HepG2 (cell line): ENCODE results near the gene ALKBH2. TPM values are rescaled to one million over a fixed set of nuclear protein-coding genes. Genes with fewer than 3 reads are reported as not detected.

ENCODE experiments used
- ATF2 ChIP-seq: sonication (generic); formaldehyde crosslinking; IDR thresholded peaks from 2 replicates; pipeline ENCODE4 v1.4.0; 2020; ENCODE audit warnings: missing genetic modification reagents
- MAX ChIP-seq: IDR thresholded peaks from 2 replicates; pipeline ENCODE4 v1.6.1; 2012; ENCODE audit warnings: inconsistent platforms
- RAD21 ChIP-seq: fragments of 450-650 bp; formaldehyde crosslinking; IDR thresholded peaks from 2 replicates; pipeline ENCODE4 v1.5.0; 2020; ENCODE audit warnings: mild to moderate bottlenecking
- REST ChIP-seq, 2 experiments: IDR thresholded peaks; 2 replicates each; pipeline ENCODE4 v1.6.1; 2011 to 2012; ENCODE audit warnings: low read length in 2 of 2, borderline replicate concordance in 1 of 2, low read depth in 1 of 2, mild to moderate bottlenecking in 1 of 2, moderate library complexity in 1 of 2
- SP5 ChIP-seq: IDR thresholded peaks from 2 replicates; pipeline ENCODE4 v1.6.1; 2016; ENCODE audit warnings: low read depth, borderline replicate concordance
- ZBTB40 ChIP-seq, 2 experiments: fragments of 450-650 bp in 1 of 2; sonication (generic) in 1 of 2; formaldehyde crosslinking in 1 of 2; IDR thresholded peaks; 2 replicates each; pipeline versions ENCODE4 v1.6.1 to v1.8.0; 2016 to 2022; ENCODE audit warnings: antibody characterized with exemption in 1 of 2, mild to moderate bottlenecking in 1 of 2, missing genetic modification reagents in 1 of 2
- ZNF609 ChIP-seq: sonication (generic); formaldehyde crosslinking; IDR thresholded peaks from 2 replicates; pipeline ENCODE4 v1.4.0; 2020; ENCODE audit warnings: mild to moderate bottlenecking, missing genetic modification reagents, borderline replicate concordance
- ZNF672 ChIP-seq: sonication (generic); formaldehyde crosslinking; IDR thresholded peaks from 2 replicates; pipeline ENCODE4 v1.8.1; 2022; ENCODE audit warnings: missing genetic modification reagents
- polyA plus RNA-seq, 8 experiments: library from polyadenylated mRNA; depleted of rRNA in 3 of 8; stranded (reverse) in 7 of 8; unstranded in 1 of 8; fragments of >200 nt; fragmentation: Illumina TruSeq in 4 of 8; extraction: Trizol in 4 of 8; gene quantifications; 2 replicates each; pipeline versions ENCODE4 v1.2.1 to v1.2.3, GENCODE V29; 2011 to 2016; ENCODE audit warnings: low read depth in 4 of 8, missing spikeins in 1 of 8, mixed read lengths in 1 of 8; ENCODE audit not compliant: insufficient read depth in 1 of 8
- total RNA-seq, 5 experiments: library from RNA; depleted of rRNA; stranded (reverse); fragments of >200 nt; fragmentation: Illumina TruSeq; extraction: Trizol; gene quantifications; 2 replicates each; pipeline ENCODE4 v1.2.3, GENCODE V29; 2016; ENCODE audit warnings: low read depth in 1 of 5

The ALKBH2 gene
- total and polyA plus RNA-seq, 2 of the 13 experiments (the other 11 are each of a cell fraction or from before 2014, with no cell fraction given): 21.0 to 40.5 TPM

- TF ChIP-seq ZNF609 (CRISPR knock-in tag): peak; percentile 31; the same call in 1 of the 2 replicates
- 0 out of 2 replicates have a peak, but pooled peaks have one; percentile 21 for TF ChIP-seq ATF2 (CRISPR knock-in tag)
- 0 out of 2 replicates have a peak, but pooled peaks have one; percentile 20 for TF ChIP-seq RAD21 (CRISPR knock-in tag)
- 0 out of 2 replicates have a peak, but pooled peaks have one; percentile 14 for TF ChIP-seq SP5
- no peak for TF ChIP-seq ZNF672
- no peak for TF ChIP-seq ZBTB40 (IDR thresholded peaks at IDR 0.05)
- TF ChIP-seq ZBTB40 (CRISPR knock-in tag; IDR thresholded peaks at IDR 0.05): no peak
- TF ChIP-seq REST (IDR thresholded peaks at IDR 0.05; ENCODE audit: borderline replicate concordance in 1 of 2, low read depth in 1 of 2, low read length in 2 of 2): peak in 1 of 2 experiments; percentile 17; a peak in 1 of 4 replicates
- TF ChIP-seq MAX: peak; percentile 28; the same call in 1 of the 2 replicates
These were observed 6.0 kb downstream of the ALKBH2 start (continued) for GRCh38 chr12:109087250-109087649.
